Endothelial cell of umbilical vein (primary cell): Measurements from ENCODE around the gene PDE3B. TPM values are rescaled to one million over a fixed set of nuclear protein-coding genes. Genes with fewer than 3 reads are reported as not detected.

Source experiments
- BruUV-seq: library from RNA; stranded (reverse); fragments of 400-500 nt; replicated peaks from 2 replicates; lab custom pipeline; 2021; lab: Mats Ljungman, UMichigan
- CTCF ChIA-PET: fragments of 300-600, 350-600 bp; sonication (Branson Sonifier 250); formaldehyde crosslinking; loops from one replicate; lab custom pipeline; 2021; ENCODE audit warnings: antibody characterized with exemption, inconsistent platforms; lab: Charles Lee
- POLR2A ChIA-PET: fragments of 300-600, 350-600 bp; sonication (Branson Sonifier 250); formaldehyde crosslinking; loops from one replicate; lab custom pipeline; 2021; ENCODE audit warnings: antibody characterized with exemption, inconsistent platforms; lab: Charles Lee
- DNase-seq: peaks from one replicate; pipeline ENCODE4 v3.0.0-alpha.2; 2011; ENCODE audit warnings: low read depth, low spot score
- FAIRE-seq: peaks from 2 replicates; lab custom pipeline; 2011; peaks lifted over from hg19 to GRCh38; lab: Jason Lieb, UNC
- H2AFZ ChIP-seq: 2 replicates; pipeline ENCODE4 v1.6.0; 2012; ENCODE audit warnings: low read depth, low read length, control low read depth, inconsistent platforms
- H3K27ac ChIP-seq: 2 replicates; pipeline ENCODE4 v1.5.1; 2011; ENCODE audit warnings: low read depth, mild to moderate bottlenecking, control low read depth, low read length, moderate library complexity; ENCODE audit not compliant: insufficient read depth
- H3K27me3 ChIP-seq, 2 experiments: 2 replicates each; pipeline versions ENCODE4 v1.6.0 to v1.6.1; 2011; ENCODE audit warnings: low read length in 2 of 2, mixed read lengths in 1 of 2; ENCODE audit not compliant: control insufficient read depth in 2 of 2, insufficient read depth in 2 of 2
- H3K36me3 ChIP-seq, 2 experiments: 2 replicates in 1 of 2; 3 replicates in 1 of 2; pipeline ENCODE4 v1.5.1; 2011; ENCODE audit warnings: low read length in 2 of 2, mild to moderate bottlenecking in 1 of 2, moderate library complexity in 1 of 2; ENCODE audit not compliant: control insufficient read depth in 2 of 2, insufficient read depth in 2 of 2; ENCODE audit errors: extremely low read depth in 1 of 2
- H3K4me1 ChIP-seq: 3 replicates; pipeline ENCODE4 v1.5.1; 2011; ENCODE audit warnings: mild to moderate bottlenecking, low read length; ENCODE audit not compliant: control insufficient read depth, insufficient read depth; ENCODE audit errors: extremely low read depth
- H3K4me2 ChIP-seq: 2 replicates; pipeline ENCODE4 v1.6.1; 2011; ENCODE audit warnings: low read length, control low read depth, mixed read lengths; ENCODE audit not compliant: insufficient read depth
- H3K4me3 ChIP-seq, 3 experiments: fragments of 200-600 bp in 1 of 3; sonication (generic), shearing (Covaris generic) in 1 of 3; replicated peaks in 1 of 3; 2 replicates each; pipeline ENCODE4 v1.5.1; 2011 to 2016; ENCODE audit warnings: control low read depth in 3 of 3, low read length in 3 of 3, mild to moderate bottlenecking in 2 of 3, inconsistent platforms in 1 of 3, low read depth in 1 of 3, moderate library complexity in 1 of 3; ENCODE audit not compliant: insufficient read depth in 1 of 3
- H3K79me2 ChIP-seq: 2 replicates; pipeline ENCODE4 v1.6.0; 2012; ENCODE audit warnings: low read length, inconsistent platforms; ENCODE audit not compliant: control insufficient read depth, insufficient read depth
- H3K9ac ChIP-seq: replicated peaks from 2 replicates; pipeline ENCODE3; 2011; ENCODE audit warnings: low read length, control low read depth; ENCODE audit not compliant: insufficient read depth; ENCODE audit errors: extremely low read depth
- H3K9me1 ChIP-seq: replicated peaks from 3 replicates; pipeline ENCODE4 v1.6.0; 2011; ENCODE audit warnings: mild to moderate bottlenecking, low read length; ENCODE audit not compliant: control insufficient read depth, insufficient read depth; ENCODE audit errors: extremely low read depth
- H3K9me3 ChIP-seq: replicated peaks from 2 replicates; pipeline ENCODE4 v1.5.1; 2012; ENCODE audit warnings: low read length, inconsistent platforms; ENCODE audit not compliant: control insufficient read depth, insufficient read depth
- H4K20me1 ChIP-seq: replicated peaks from 2 replicates; pipeline ENCODE3; 2011; ENCODE audit warnings: mild to moderate bottlenecking, low read length; ENCODE audit not compliant: control insufficient read depth, insufficient read depth; ENCODE audit errors: extremely low read depth
- CTCF ChIP-seq, 2 donors: IDR thresholded peaks; 1 replicate in 1 of 2; 2 replicates in 1 of 2; pipeline ENCODE4 v1.5.1; 2011; ENCODE audit warnings: low read length in 2 of 2, mild to moderate bottlenecking in 2 of 2, moderate library complexity in 2 of 2, control low read depth in 1 of 2, inconsistent platforms in 1 of 2, low read depth in 1 of 2; ENCODE audit not compliant: insufficient read depth in 1 of 2; ENCODE audit errors: extremely low read depth in 1 of 2
- FOS ChIP-seq: IDR thresholded peaks from 2 replicates; pipeline ENCODE4 v1.6.1; 2011; ENCODE audit warnings: mild to moderate bottlenecking, low read length, moderate library complexity, borderline replicate concordance; ENCODE audit not compliant: insufficient read depth
- GATA2 ChIP-seq: IDR thresholded peaks from 2 replicates; pipeline ENCODE4 v1.7.0; 2011; ENCODE audit warnings: low read depth, mild to moderate bottlenecking, moderate library complexity, mixed read lengths, low read length; ENCODE audit not compliant: insufficient read length, insufficient read depth
- MAX ChIP-seq: IDR thresholded peaks from 2 replicates; pipeline ENCODE4 v1.6.1; 2011; ENCODE audit not compliant: insufficient read depth, insufficient read length
- MYC ChIP-seq: IDR thresholded peaks from one replicate; pipeline ENCODE4 v1.6.1; 2011; ENCODE audit warnings: mild to moderate bottlenecking, low read depth, low read length
- POLR2A ChIP-seq: IDR thresholded peaks from 2 replicates; pipeline ENCODE4 v1.6.1; 2012; ENCODE audit warnings: low read depth, mild to moderate bottlenecking, control low read depth, low read length
- dilution Hi-C: fragments of 300-500 bp; cut with MboI; formaldehyde crosslinking; loops from one replicate; pipeline ENCODE4 v1.15.0; 2019; ENCODE audit warnings: low sequenced_read_pairs; ENCODE audit not compliant: extremely low pct_ligation_motif_present
- intact Hi-C: fragments of 100-400 bp; cut with micrococcal nuclease; formaldehyde crosslinking; loops from one replicate; pipeline ENCODE4 v1.10.0; 2022
- polyA plus RNA-seq, 4 experiments: library from polyadenylated mRNA; depleted of rRNA in 3 of 4; stranded (reverse) in 3 of 4; unstranded in 1 of 4; fragments of >200 nt; gene quantifications; 2 replicates each; pipeline versions ENCODE4 v1.2.1 to v1.2.3, GENCODE V29; 2011 to 2012; ENCODE audit warnings: missing spikeins in 1 of 4
- total RNA-seq: library from RNA; stranded (reverse); gene quantifications from 2 replicates; pipeline ENCODE4 v1.2.3, GENCODE V29; 2021

The PDE3B gene
- total and polyA plus RNA-seq, 2 donors (not counting 3 experiments of a cell fraction or from before 2014, with no cell fraction given) = 0.26 to 1.9 TPM

- BruUV-seq = no TSS peak
- Histone ChIP-seq H3K9me3 (no peaks in the 10 kb centered on the region), H3K9ac (no peak overlapping the region), H3K27me3 (peaks cover 0 to 3% of the 10 kb centered on the region in 2 experiments), H3K9me1 (no peaks in the 10 kb centered on the region), H3K4me1 (no peaks in the 10 kb centered on the region), H3K79me2 (no peaks in the 10 kb centered on the region), H3K4me2 (no peak overlapping the region), H3K36me3 (no peaks in the 10 kb centered on the region), H4K20me1 (no peaks in the 10 kb centered on the region), H3K4me3 (no peak overlapping the region), H3K27ac (no peak overlapping the region), H2AFZ (no peak overlapping the region)
- intact Hi-C loops = no loop called here
- ChIA-PET POLR2A (no interaction called here), CTCF (interaction anchor here (1.0 to 1.2 kb wide), 3 partner anchors 8 to 286 kb away, joined by 3 to 6 read pairs (median 4); no protein-coding TSS in a partner anchor)
- dilution Hi-C loops = no loop called here
- FAIRE-seq (no peak), DNase-seq (no peak)
- no peak for TF ChIP-seq MYC
- TF ChIP-seq POLR2A = no peak
- TF ChIP-seq GATA2 = no peak
- no peak for TF ChIP-seq MAX
- TF ChIP-seq FOS = no peak
Measured at GRCh38 chr11:14622223-14622954, 21.2 kb upstream of the PDE3B start.

GRCh38 chr11:14623036-14623435 is 20.6 kb upstream of the PDE3B start:
- Histone ChIP-seq H3K9me3 (no peaks in the 10 kb centered on the region), H3K9ac (no peak overlapping the region), H3K27ac (no peak overlapping the region), H3K4me2 (no peak overlapping the region), H3K4me3 (no peak overlapping the region), H2AFZ (no peak overlapping the region), H3K4me1 (no peaks in the 10 kb centered on the region), H3K27me3 (no peaks in the 10 kb centered on the region), H3K79me2 (no peaks in the 10 kb centered on the region), H3K36me3 (no peaks in the 10 kb centered on the region), H4K20me1 (no peaks in the 10 kb centered on the region), H3K9me1 (no peaks in the 10 kb centered on the region)
- dilution Hi-C loops (no loop called here), intact Hi-C loops (no loop called here)
- TF ChIP-seq CTCF (IDR thresholded peaks at IDR 0.05; ENCODE audit: extremely low read depth in 1 of 2, insufficient read depth in 1 of 2, low read depth in 1 of 2, low read length in 2 of 2) = no peak
- TF ChIP-seq MAX = no peak
- FAIRE-seq (no peak), DNase-seq (no peak)
- ChIA-PET POLR2A (no interaction called here), CTCF (interaction anchor here (1.0 to 1.2 kb wide), 3 partner anchors 9 to 285 kb away, joined by 3 to 6 read pairs (median 4); no protein-coding TSS in a partner anchor)
- no TSS peak for BruUV-seq
